Measurements from ENCODE around the gene HELZ. TPM values are rescaled to one million over a fixed set of nuclear protein-coding genes. Genes with fewer than 3 reads are reported as not detected.

The HELZ gene
- polyA plus RNA-seq, 2 of the 4 experiments (the other 2 are of a cell fraction), result 5.6 to 18.3 TPM

DNA sequence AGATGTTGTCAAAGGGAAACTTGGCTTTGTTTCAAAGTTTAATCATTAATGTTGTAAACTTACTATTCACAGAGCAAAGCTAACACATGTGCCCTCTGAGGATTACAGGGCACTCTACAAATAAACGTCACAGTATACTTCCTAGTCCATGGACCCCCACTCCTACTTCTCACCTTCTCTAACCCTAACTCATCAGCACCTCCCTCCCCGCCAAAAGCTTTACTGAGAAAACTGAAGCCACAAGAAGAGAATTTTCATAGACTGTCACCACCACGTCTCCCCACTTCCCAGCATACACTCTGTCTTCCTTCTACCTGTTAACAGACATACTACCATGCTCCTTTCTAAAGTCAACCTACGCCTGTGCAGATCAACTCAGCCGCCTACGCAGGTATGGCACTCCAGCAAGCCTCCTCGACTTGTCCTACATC is 29.0 kb downstream of the HELZ start (continued):
- no peak for TF ChIP-seq EHF (CRISPR knock-in tag; IDR thresholded peaks at IDR 0.05)

- H3K4me3 ChIP-seq, result no peak overlapping the region
- H3K4me1 ChIP-seq, result peaks cover 31% of the 10 kb centered on the region
- TF ChIP-seq CEBPB (IDR thresholded peaks at IDR 0.05) (no peak), NR3C1 (IDR thresholded peaks at IDR 0.05) (no peak), RARB (CRISPR knock-in tag; IDR thresholded peaks at IDR 0.05) (no peak), POLR2A (IDR thresholded peaks at IDR 0.05; ENCODE audit: low read length) (no peak), RFX5 (IDR thresholded peaks at IDR 0.05) (no peak), ZFP36 (IDR thresholded peaks at IDR 0.05; ENCODE audit: borderline replicate concordance, partially characterized antibody) (no peak), GATA3 (IDR thresholded peaks at IDR 0.05; ENCODE audit: borderline replicate concordance) (no peak)
- TF ChIP-seq, protein P1, sequence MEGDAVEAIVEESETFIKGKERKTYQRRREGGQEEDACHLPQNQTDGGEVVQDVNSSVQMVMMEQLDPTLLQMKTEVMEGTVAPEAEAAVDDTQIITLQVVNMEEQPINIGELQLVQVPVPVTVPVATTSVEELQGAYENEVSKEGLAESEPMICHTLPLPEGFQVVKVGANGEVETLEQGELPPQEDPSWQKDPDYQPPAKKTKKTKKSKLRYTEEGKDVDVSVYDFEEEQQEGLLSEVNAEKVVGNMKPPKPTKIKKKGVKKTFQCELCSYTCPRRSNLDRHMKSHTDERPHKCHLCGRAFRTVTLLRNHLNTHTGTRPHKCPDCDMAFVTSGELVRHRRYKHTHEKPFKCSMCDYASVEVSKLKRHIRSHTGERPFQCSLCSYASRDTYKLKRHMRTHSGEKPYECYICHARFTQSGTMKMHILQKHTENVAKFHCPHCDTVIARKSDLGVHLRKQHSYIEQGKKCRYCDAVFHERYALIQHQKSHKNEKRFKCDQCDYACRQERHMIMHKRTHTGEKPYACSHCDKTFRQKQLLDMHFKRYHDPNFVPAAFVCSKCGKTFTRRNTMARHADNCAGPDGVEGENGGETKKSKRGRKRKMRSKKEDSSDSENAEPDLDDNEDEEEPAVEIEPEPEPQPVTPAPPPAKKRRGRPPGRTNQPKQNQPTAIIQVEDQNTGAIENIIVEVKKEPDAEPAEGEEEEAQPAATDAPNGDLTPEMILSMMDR (IDR thresholded peaks at IDR 0.05), result no peak
- FAIRE-seq, result peak; percentile 39
- ChIA-PET CTCF (interaction anchor here (1.1 kb wide), 1 partner anchor 8 kb away, joined by 6 read pairs; no protein-coding TSS in a partner anchor), POLR2A (no interaction called here)
- H3K9me3 ChIP-seq, result no peaks in the 10 kb centered on the region
- 89% methylated on average over 9 of the region's 9 CpGs for WGBS (ENCODE audit: missing lambda C conversion rate)
- peak overlapping the region in 1 of 2 experiments; percentile 22; a peak in 1 of 6 replicates for H3K27ac ChIP-seq
- DNase-seq (ENCODE audit: low read depth in 1 of 2, low spot score in 1 of 2), result no peak
- peak overlapping the region; percentile 9; the same call in 1 of the 3 replicates for H3K4me2 ChIP-seq
- no peak for ATAC-seq
These were observed 32.1 kb downstream of the HELZ start for GRCh38 chr17:67212714-67213417.

DNA sequence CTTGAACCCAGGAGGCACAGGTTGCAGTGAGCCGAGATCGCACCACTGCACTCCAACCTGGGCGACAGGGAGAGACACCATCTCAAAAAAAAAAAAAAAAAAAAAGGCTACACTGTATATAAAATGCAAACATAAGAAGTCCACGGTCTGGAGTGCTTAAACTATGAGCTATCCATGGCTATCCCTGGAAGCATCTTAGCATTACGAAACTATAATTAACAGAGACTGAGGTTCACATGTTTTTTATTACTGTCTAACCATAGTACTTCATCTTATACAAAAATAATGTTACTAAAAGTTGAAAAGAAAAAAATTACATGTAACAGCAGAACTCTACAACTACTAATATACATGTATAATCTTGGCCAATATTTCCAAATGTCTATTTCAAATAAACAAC is 32.8 kb downstream of the HELZ start:
- ChIA-PET CTCF (interaction anchor here (0.7 to 4.2 kb wide), 4 partner anchors 8 to 27 kb away, joined by 3 to 17 read pairs (median 6); no protein-coding TSS in a partner anchor), POLR2A (no interaction called here)
- FAIRE-seq (no peak), DNase-seq (ENCODE audit: low read depth in 1 of 2, low spot score in 1 of 2) (no peak), ATAC-seq (no peak)
- TF ChIP-seq EHF (CRISPR knock-in tag; IDR thresholded peaks at IDR 0.05) (no peak), CBX8 (IDR thresholded peaks at IDR 0.05) (no peak), BHLHE40 (IDR thresholded peaks at IDR 0.05; ENCODE audit: low read depth, low read length) (no peak), ZNF302 (CRISPR knock-in tag; IDR thresholded peaks at IDR 0.05) (no peak), NFE2L2 (conservative IDR thresholded peaks at IDR 0.05; ENCODE audit: low read length) (no peak), KDM5A (IDR thresholded peaks at IDR 0.05) (no peak), E2F6 (IDR thresholded peaks at IDR 0.05; ENCODE audit: borderline replicate concordance, low read depth) (no peak), ZSCAN20 (CRISPR knock-in tag; IDR thresholded peaks at IDR 0.05) (no peak), JUN (IDR thresholded peaks at IDR 0.05) (no peak), JUNB (IDR thresholded peaks at IDR 0.05) (no peak), CHD2 (IDR thresholded peaks at IDR 0.05; ENCODE audit: low read length, partially characterized antibody) (no peak), RARB (CRISPR knock-in tag; IDR thresholded peaks at IDR 0.05) (no peak)
- no peak overlapping the region for H3K4me3 ChIP-seq
- H3K27ac ChIP-seq, result no peak overlapping the region
- H3K4me2 ChIP-seq, result no peak overlapping the region
- no peaks in the 10 kb centered on the region for H3K9me3 ChIP-seq
- peaks cover 31% of the 10 kb centered on the region for H3K4me1 ChIP-seq
- 93% methylated on average over 5 of the region's 5 CpGs for WGBS (ENCODE audit: missing lambda C conversion rate)

DNA sequence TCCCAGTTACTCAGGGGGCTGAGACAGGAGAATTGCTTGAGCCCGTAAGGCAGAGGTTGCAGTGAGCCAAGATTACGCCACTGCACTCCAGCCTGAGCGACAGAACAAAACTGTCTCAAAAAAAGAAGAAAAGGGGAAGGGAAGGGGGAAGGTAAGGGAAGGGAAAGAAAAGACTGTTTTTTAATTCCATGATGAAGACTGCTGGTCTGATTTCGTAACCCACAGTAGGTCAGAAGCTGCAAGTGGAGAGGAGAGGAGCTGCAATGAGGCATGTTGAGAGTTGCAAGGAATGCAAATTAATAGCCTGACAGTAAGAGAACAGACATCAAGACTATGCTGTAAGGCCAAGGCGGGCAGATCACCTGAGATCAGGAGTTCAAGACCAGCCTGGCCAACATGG is 33.3 kb downstream of the HELZ start:
- CTCF ChIA-PET, result interaction anchor here (0.7 to 4.2 kb wide), 3 partner anchors 9 to 28 kb away, joined by 3 to 17 read pairs (median 5); no protein-coding TSS in a partner anchor
- WGBS (ENCODE audit: missing lambda C conversion rate), result 95% methylated on average over 5 of the region's 5 CpGs
- no peaks in the 10 kb centered on the region for H3K9me3 ChIP-seq
- H3K4me3 ChIP-seq, result no peak overlapping the region
- no peak for ATAC-seq
- no peak for FAIRE-seq
- H3K4me2 ChIP-seq, result no peak overlapping the region
- H3K27ac ChIP-seq, result no peak overlapping the region
- H3K4me1 ChIP-seq, result peaks cover 30% of the 10 kb centered on the region
- POLR2A ChIA-PET, result no interaction called here
- DNase-seq (ENCODE audit: low read depth in 1 of 2, low spot score in 1 of 2), result no peak
- TF ChIP-seq POLR2AphosphoS2 (conservative IDR thresholded peaks at IDR 0.05; ENCODE audit: low read length) (no peak), HOXA7 (CRISPR knock-in tag; IDR thresholded peaks at IDR 0.05) (no peak), EP300 (IDR thresholded peaks at IDR 0.05) (no peak), PBX3 (IDR thresholded peaks at IDR 0.05) (no peak), RFX5 (IDR thresholded peaks at IDR 0.05) (no peak), MAZ (IDR thresholded peaks at IDR 0.05; ENCODE audit: borderline replicate concordance, low read depth, low read length) (no peak), NR3C1 (IDR thresholded peaks at IDR 0.05) (no peak), BCL3 (IDR thresholded peaks at IDR 0.05) (no peak), NPAS2 (CRISPR knock-in tag; IDR thresholded peaks at IDR 0.05; ENCODE audit: borderline replicate concordance) (no peak), JUNB (IDR thresholded peaks at IDR 0.05) (no peak), ESRRA (IDR thresholded peaks at IDR 0.05; ENCODE audit: borderline replicate concordance, low read length) (no peak), PHF8 (IDR thresholded peaks at IDR 0.05; ENCODE audit: borderline replicate concordance, low read depth) (no peak), ZSCAN20 (CRISPR knock-in tag; IDR thresholded peaks at IDR 0.05) (no peak)
